HFF-Myc (cell line): Measurements from ENCODE around the gene REXO5.

Experiments used
- DNase-seq: peaks from one replicate; pipeline ENCODE4 v3.0.0-alpha.2; 2011; ENCODE audit warnings: low read depth; ENCODE audit errors: extremely low read depth
- H3K4me3 ChIP-seq: replicated peaks from 2 replicates; pipeline ENCODE4 v1.5.1; 2011; ENCODE audit warnings: low read depth, mild to moderate bottlenecking, control low read depth, low read length
- TF ChIP-seq, protein P1 (sequence below): IDR thresholded peaks from 2 replicates; pipeline ENCODE4 v1.5.1; 2012; ENCODE audit warnings: mild to moderate bottlenecking, low read depth, low read length, control low read depth; ENCODE audit errors: missing control alignments

Gene REXO5

DNA sequence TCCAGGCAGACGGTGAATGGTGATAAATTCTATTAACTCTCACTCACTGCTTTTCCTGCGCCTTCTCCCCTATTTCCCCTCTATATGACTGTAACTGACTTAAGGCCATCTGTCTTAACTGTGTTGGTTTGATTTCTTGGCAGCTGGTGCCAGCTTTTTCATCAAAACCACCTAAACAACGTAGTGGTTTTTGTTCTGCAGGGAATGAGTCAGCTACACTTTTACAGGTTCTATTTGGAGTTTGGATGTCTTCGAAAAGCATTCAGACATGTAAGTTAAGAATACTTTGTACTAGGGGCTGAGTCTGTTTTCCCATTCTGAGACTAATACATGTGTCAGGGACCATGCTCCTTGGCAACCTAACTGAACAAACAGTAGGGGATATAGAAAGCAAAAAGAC is 8.5 kb downstream of the REXO5 start:
- no peak overlapping the region for H3K4me3 ChIP-seq
- TF ChIP-seq, protein P1, sequence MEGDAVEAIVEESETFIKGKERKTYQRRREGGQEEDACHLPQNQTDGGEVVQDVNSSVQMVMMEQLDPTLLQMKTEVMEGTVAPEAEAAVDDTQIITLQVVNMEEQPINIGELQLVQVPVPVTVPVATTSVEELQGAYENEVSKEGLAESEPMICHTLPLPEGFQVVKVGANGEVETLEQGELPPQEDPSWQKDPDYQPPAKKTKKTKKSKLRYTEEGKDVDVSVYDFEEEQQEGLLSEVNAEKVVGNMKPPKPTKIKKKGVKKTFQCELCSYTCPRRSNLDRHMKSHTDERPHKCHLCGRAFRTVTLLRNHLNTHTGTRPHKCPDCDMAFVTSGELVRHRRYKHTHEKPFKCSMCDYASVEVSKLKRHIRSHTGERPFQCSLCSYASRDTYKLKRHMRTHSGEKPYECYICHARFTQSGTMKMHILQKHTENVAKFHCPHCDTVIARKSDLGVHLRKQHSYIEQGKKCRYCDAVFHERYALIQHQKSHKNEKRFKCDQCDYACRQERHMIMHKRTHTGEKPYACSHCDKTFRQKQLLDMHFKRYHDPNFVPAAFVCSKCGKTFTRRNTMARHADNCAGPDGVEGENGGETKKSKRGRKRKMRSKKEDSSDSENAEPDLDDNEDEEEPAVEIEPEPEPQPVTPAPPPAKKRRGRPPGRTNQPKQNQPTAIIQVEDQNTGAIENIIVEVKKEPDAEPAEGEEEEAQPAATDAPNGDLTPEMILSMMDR: no peak
- no peak for DNase-seq

DNA sequence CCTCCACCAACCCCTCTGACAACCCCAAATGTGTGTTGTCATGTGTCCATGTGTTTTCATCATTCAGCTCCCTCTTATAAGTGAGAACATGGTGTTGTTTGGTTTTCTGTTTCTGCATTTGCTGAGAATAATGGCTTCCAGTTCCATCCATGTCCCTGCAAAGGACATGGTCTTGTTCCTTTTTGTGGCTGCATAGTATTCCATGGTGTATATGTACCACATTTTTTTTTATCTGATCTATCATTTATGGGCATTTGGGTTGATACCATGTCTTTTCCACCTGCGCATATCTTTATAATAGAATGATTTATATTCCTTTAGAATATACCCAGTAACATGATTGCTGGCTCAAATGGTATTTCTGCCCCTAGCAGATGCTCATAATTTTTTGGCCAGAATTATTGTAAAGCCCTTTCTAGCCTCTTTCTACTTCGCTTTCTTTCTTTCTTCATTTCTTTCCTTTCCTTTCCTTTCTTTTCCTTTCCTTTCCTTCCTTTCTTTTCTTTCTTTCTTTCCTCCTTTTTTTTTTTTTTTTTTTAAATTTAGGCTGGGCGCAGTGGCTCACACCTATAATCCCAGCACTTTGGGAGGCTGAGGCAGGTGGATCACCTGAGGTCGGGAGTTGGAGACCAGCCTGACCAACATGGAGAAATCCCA is 12.7 kb downstream of the REXO5 start:
- TF ChIP-seq, protein P1: no peak
- no peak overlapping the region for H3K4me3 ChIP-seq
- no peak for DNase-seq

DNA sequence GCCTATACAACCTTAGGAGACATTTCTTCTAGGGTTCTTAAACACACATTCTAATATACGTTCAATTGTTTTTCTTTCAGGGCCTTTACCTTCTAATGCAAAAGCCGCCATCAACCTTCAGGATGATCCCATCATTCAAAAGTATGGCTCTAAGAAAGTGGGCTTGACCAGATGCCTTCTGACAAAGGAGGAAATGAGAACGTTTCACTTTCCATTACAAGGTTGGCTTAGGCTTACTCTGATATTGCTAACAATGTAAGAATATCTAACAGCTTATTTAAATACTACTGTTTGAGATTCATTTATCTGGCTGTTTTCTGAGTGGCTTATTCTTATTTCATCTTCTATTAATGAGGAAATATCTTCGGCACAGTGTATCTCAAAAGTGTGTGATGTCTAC is 15.4 kb downstream of the REXO5 start:
- H3K4me3 ChIP-seq: no peak overlapping the region
- TF ChIP-seq, protein P1: no peak
- no peak for DNase-seq

DNA sequence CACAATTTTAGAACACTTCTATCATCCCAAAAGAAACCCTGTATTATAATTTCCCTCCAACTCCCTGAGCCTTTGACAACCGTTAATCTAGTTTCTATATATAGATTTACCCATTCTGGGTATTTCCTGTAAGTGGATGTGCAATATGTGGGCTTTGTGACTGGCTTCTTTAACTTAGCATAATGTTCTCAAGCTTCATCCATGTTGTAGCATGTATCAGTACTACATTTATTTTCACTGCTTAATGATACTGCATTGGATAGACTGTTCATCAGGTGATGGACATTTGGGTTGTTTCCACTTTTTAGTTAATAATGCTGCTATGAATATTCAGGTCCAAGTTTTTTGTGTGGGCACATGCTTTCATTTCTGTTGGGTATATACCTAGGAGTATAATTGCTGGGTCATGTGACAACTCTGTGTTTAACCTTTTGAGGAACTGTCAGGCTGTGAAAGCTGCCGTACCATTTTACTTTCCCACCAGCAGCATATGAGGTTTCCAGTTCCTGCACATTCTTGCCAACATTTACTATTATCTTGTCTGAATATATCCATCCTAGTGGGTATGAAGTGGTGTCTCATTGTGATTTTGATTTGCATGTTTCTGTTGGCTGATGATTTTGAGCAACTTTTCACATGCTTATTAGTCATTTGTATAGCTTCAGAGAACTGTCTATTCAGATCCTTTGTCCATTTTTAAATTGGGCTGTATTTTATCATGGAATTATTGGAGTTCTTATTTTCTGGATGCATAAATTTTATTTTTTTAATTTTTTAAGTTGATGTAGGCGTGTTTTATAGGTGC is 16.4 kb downstream of the REXO5 start:
- TF ChIP-seq, protein P1: no peak
- no peak for DNase-seq

DNA sequence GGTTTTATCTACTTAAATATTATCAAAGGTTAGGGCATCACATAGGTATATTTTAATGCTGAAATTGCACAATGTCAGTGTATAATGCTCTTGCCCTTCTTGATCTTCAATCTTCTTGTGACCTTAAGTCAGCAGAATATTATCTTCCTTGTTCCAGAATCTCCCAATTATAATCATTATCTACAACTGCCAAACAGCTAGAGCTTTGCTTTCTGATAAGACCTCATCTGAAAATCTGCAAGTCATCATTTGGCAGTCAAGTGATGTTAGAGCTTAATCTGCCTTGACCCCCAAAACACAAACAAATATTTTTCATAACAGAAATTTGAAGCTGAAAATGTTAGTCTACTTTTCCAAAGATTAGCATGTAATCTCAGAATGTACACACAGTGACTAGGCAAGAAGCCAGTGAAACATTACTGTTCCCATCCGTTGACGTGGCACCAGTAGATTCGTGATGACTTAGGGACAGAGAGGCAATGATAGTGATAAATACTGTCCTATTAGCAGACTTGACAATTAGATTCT is 19.8 kb downstream of the REXO5 start:
- no peak overlapping the region for H3K4me3 ChIP-seq
- TF ChIP-seq, protein P1: no peak
- no peak for DNase-seq

More for the DNA sequence above, 16.4 kb downstream of the REXO5 start:
- no peak overlapping the region for H3K4me3 ChIP-seq

DNA sequence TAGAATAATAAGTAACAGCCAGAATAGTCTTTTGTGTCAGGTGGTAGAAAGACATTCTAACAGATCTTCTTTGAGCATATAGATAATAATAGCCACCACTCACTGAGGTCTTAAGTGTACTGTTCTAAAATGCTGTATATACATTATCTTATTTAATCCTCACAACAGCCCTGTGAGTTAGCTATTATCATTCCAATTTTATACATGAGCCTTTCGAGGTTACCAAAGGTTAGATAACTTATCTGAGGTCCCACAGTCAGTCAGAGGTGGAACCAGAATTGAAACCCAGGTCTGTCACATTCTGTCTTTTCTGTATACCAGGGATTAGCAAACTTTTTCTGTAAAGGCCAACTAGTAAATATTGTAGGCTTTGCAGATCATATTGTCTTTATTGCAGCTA is 23.2 kb downstream of the REXO5 start:
- TF ChIP-seq, protein P1: no peak
- DNase-seq: no peak

More for the DNA sequence above, 23.2 kb downstream of the REXO5 start:
- no peak overlapping the region for H3K4me3 ChIP-seq
